HCT116 (cell line): ENCODE measurements around the gene IL10RB. TPM values are rescaled to one million over a fixed set of nuclear protein-coding genes. Genes with fewer than 3 reads are reported as not detected.

ENCODE experiments used
- ATAC-seq: fragments of 200-7000 bp; cut with Tn5 transposase; 2 replicates; pipeline ENCODE4 v1.9.1; 2020; ENCODE audit warnings: mild to moderate bottlenecking, moderate library complexity
- BruUV-seq: library from RNA; stranded (reverse); fragments of 400-500 nt; replicated peaks from 2 replicates; lab custom pipeline; 2021; lab: Mats Ljungman, UMichigan
- CTCF ChIA-PET: fragments of 300-600 bp; sonication (Branson Sonifier 250); formaldehyde crosslinking; loops from one replicate; lab custom pipeline; 2021; ENCODE audit warnings: antibody characterized with exemption; lab: Charles Lee
- POLR2A ChIA-PET: fragments of 300-600, 350-600 bp; sonication (Branson Sonifier 250); formaldehyde crosslinking; loops from one replicate; lab custom pipeline; 2021; ENCODE audit warnings: antibody characterized with exemption; lab: Charles Lee
- RAD21 ChIA-PET, 2 experiments: fragments of 300-600 bp; sonication (Branson Sonifier 250); formaldehyde crosslinking; loops; one replicate each; lab custom pipeline; 2023; ENCODE audit warnings: low total read pairs in 2 of 2; ENCODE audit not compliant: uncharacterized antibody in 2 of 2, unreplicated experiment in 2 of 2, low non-redundant PET in 1 of 2; lab: Charles Lee
- DNase-seq: peaks from one replicate; pipeline ENCODE4 v3.0.0-alpha.2; 2010; ENCODE audit warnings: low read depth, low spot score
- H2AFZ ChIP-seq: fragments of 200-600 bp; shearing (Covaris generic), sonication (generic); 2 replicates; pipeline ENCODE4 v1.6.1; 2017; ENCODE audit warnings: low read depth, mixed run types, mixed read lengths, antibody characterized with exemption, low read length; ENCODE audit not compliant: poor library complexity, severe bottlenecking
- H3K27ac ChIP-seq: 2 replicates; pipeline ENCODE4 v1.5.1; 2012; ENCODE audit warnings: low read depth, low read length
- H3K27me3 ChIP-seq: fragments of 200-600 bp; sonication (generic); 2 replicates; pipeline ENCODE4 v1.6.1; 2016; ENCODE audit warnings: mixed run types, low read length, mixed read lengths; ENCODE audit not compliant: insufficient read depth
- H3K36me3 ChIP-seq, 2 experiments: fragments of 200-500 bp in 1 of 2; fragments of 200-600 bp in 1 of 2; sonication (Bioruptor generic) in 1 of 2; sonication (generic) in 1 of 2; 2 replicates each; pipeline versions ENCODE4 v1.5.1 to v1.6.1; 2014 to 2016; ENCODE audit warnings: low read length in 2 of 2, inconsistent platforms in 1 of 2, mixed read lengths in 1 of 2, mixed run types in 1 of 2; ENCODE audit not compliant: insufficient read depth in 2 of 2, control insufficient read depth in 1 of 2
- H3K4me1 ChIP-seq, 2 experiments: fragments of 200-600 bp in 1 of 2; sonication (generic) in 1 of 2; 2 replicates each; pipeline versions ENCODE4 v1.5.1 to v1.6.1; 2012 to 2017; ENCODE audit warnings: low read length in 2 of 2, inconsistent platforms in 1 of 2, mild to moderate bottlenecking in 1 of 2, mixed read lengths in 1 of 2, mixed run types in 1 of 2, moderate library complexity in 1 of 2; ENCODE audit not compliant: insufficient read depth in 2 of 2, control insufficient read depth in 1 of 2
- H3K4me2 ChIP-seq: fragments of 200-600 bp; sonication (generic); 2 replicates; pipeline ENCODE4 v1.6.1; 2017; ENCODE audit warnings: mixed run types, low read length, mixed read lengths
- H3K4me3 ChIP-seq, 2 experiments: fragments of 200-600 bp in 1 of 2; sonication (generic) in 1 of 2; replicated peaks in 1 of 2; 2 replicates each; pipeline ENCODE4 v1.5.1; 2011 to 2016; ENCODE audit warnings: low read length in 2 of 2, control low read depth in 1 of 2, low read depth in 1 of 2, mild to moderate bottlenecking in 1 of 2, mixed read lengths in 1 of 2, mixed run types in 1 of 2
- H3K79me2 ChIP-seq: fragments of 200-600 bp; sonication (generic); 2 replicates; pipeline ENCODE4 v1.6.1; 2017; ENCODE audit warnings: mild to moderate bottlenecking, mixed run types, low read length, moderate library complexity, mixed read lengths; ENCODE audit not compliant: insufficient read depth
- H3K9ac ChIP-seq: fragments of 200-600 bp; sonication (generic); 2 replicates; pipeline ENCODE4 v1.6.1; 2016; ENCODE audit warnings: low read length, mixed read lengths
- H3K9me2 ChIP-seq: fragments of 200-600 bp; sonication (generic), shearing (Covaris generic); 2 replicates; pipeline ENCODE4 v1.6.1; 2017; ENCODE audit warnings: mixed run types, mild to moderate bottlenecking, moderate library complexity; ENCODE audit not compliant: insufficient read depth
- H3K9me3 ChIP-seq, 2 experiments: fragments of 200-500 bp in 1 of 2; fragments of 200-600 bp in 1 of 2; sonication (Bioruptor generic) in 1 of 2; sonication (generic) in 1 of 2; 2 replicates each; pipeline ENCODE4 v1.6.1; 2014 to 2017; ENCODE audit warnings: low read length in 2 of 2, mixed read lengths in 2 of 2, inconsistent platforms in 1 of 2, low read depth in 1 of 2, mild to moderate bottlenecking in 1 of 2, mixed run types in 1 of 2, moderate library complexity in 1 of 2; ENCODE audit not compliant: control insufficient read depth in 1 of 2, insufficient read depth in 1 of 2
- H4K20me1 ChIP-seq: fragments of 200-600 bp; sonication (generic), shearing (Covaris generic); 2 replicates; pipeline ENCODE4 v1.6.1; 2017; ENCODE audit warnings: mixed run types, mild to moderate bottlenecking, moderate library complexity; ENCODE audit not compliant: insufficient read depth
- CBX3 ChIP-seq: IDR thresholded peaks from 2 replicates; pipeline ENCODE4 v1.6.1; 2012; ENCODE audit warnings: low read depth
- CEBPB ChIP-seq: IDR thresholded peaks from 2 replicates; pipeline ENCODE4 v1.6.1; 2012; ENCODE audit warnings: low read depth
- EGR1 ChIP-seq: IDR thresholded peaks from 2 replicates; pipeline ENCODE4 v1.6.1; 2012; ENCODE audit warnings: low read depth
- ELF1 ChIP-seq: IDR thresholded peaks from 2 replicates; pipeline ENCODE4 v1.6.1; 2012; ENCODE audit warnings: low read depth, borderline replicate concordance
- EZH2 ChIP-seq: fragments of 200-600 bp; sonication (generic); IDR thresholded peaks from 2 replicates; pipeline ENCODE4 v1.6.1; 2017; ENCODE audit warnings: antibody characterized with exemption, mixed run types
- EZH2phosphoT487 ChIP-seq: fragments of 200-600 bp; IDR thresholded peaks from 2 replicates; pipeline ENCODE4 v1.6.1; 2018; ENCODE audit warnings: antibody characterized with exemption, borderline replicate concordance
- FOSL1 ChIP-seq: IDR thresholded peaks from 2 replicates; pipeline ENCODE4 v1.6.1; 2012; ENCODE audit warnings: low read depth
- POLR2A ChIP-seq: IDR thresholded peaks from 2 replicates; pipeline ENCODE4 v1.7.0; 2011; ENCODE audit warnings: borderline replicate concordance; ENCODE audit not compliant: insufficient read depth, insufficient read length; ENCODE audit errors: extremely low read depth
- POLR2AphosphoS5 ChIP-seq: IDR thresholded peaks from 2 replicates; pipeline ENCODE4 v1.6.1; 2011; ENCODE audit warnings: mild to moderate bottlenecking, low read depth, low read length, moderate library complexity
- SP1 ChIP-seq: IDR thresholded peaks from 2 replicates; pipeline ENCODE4 v1.6.1; 2012; ENCODE audit warnings: low read depth
- SRF ChIP-seq: IDR thresholded peaks from 2 replicates; pipeline ENCODE4 v1.6.1; 2012; ENCODE audit warnings: low read depth
- TCF7L2 ChIP-seq: IDR thresholded peaks from 2 replicates; pipeline ENCODE4 v1.7.0; 2011; ENCODE audit warnings: borderline replicate concordance, inconsistent platforms; ENCODE audit not compliant: insufficient read depth, insufficient read length; ENCODE audit errors: extremely low read depth
- ZFX ChIP-seq: fragments of 450-650 bp; IDR thresholded peaks from 2 replicates; pipeline ENCODE4 v1.6.1; 2017
- ZNF274 ChIP-seq: fragments of 200-500 bp; sonication (Bioruptor generic); IDR thresholded peaks from 2 replicates; pipeline ENCODE4 v1.6.1; 2014; ENCODE audit warnings: mild to moderate bottlenecking, low read depth, low read length, inconsistent platforms
- intact Hi-C: fragments of 100-400 bp; cut with micrococcal nuclease; formaldehyde crosslinking; loops from 2 replicates; pipeline ENCODE4 v1.10.0; 2022
- total RNA-seq: library from RNA; stranded (reverse); gene quantifications from one replicate; pipeline ENCODE4 v1.2.1, GENCODE V29; 2021; ENCODE audit not compliant: unreplicated experiment
- TF ChIP-seq, protein P1 (sequence below), 3 experiments: fragments of 200-600 bp in 1 of 3; sonication (generic) in 1 of 3; IDR thresholded peaks in 2 of 3; conservative IDR thresholded peaks in 1 of 3; 2 replicates each; pipeline ENCODE4 v1.5.1; 2012 to 2017; ENCODE audit warnings: low read depth in 2 of 3, low read length in 2 of 3, antibody characterized with exemption in 1 of 3, borderline replicate concordance in 1 of 3, control low read depth in 1 of 3, mild to moderate bottlenecking in 1 of 3, mixed read lengths in 1 of 3, mixed run types in 1 of 3, moderate library complexity in 1 of 3; ENCODE audit not compliant: insufficient read depth in 1 of 3
- TF ChIP-seq, protein P2 (sequence below): IDR thresholded peaks from 2 replicates; pipeline ENCODE4 v1.6.1; 2011; ENCODE audit warnings: mild to moderate bottlenecking, low read length, moderate library complexity; ENCODE audit not compliant: insufficient replicate concordance; ENCODE audit errors: extremely low read depth
- TF ChIP-seq, protein P3 (sequence below): IDR thresholded peaks from 2 replicates; pipeline ENCODE4 v1.6.1; 2012
- TF ChIP-seq, protein P4 (sequence below): IDR thresholded peaks from 2 replicates; pipeline ENCODE4 v1.6.1; 2012; ENCODE audit warnings: low read depth
- TF ChIP-seq, protein P5 (sequence below): IDR thresholded peaks from 2 replicates; pipeline ENCODE4 v1.6.1; 2012

The IL10RB gene
- total RNA-seq, 1 experiment from 2014 or later = 13.7 TPM

DNA sequence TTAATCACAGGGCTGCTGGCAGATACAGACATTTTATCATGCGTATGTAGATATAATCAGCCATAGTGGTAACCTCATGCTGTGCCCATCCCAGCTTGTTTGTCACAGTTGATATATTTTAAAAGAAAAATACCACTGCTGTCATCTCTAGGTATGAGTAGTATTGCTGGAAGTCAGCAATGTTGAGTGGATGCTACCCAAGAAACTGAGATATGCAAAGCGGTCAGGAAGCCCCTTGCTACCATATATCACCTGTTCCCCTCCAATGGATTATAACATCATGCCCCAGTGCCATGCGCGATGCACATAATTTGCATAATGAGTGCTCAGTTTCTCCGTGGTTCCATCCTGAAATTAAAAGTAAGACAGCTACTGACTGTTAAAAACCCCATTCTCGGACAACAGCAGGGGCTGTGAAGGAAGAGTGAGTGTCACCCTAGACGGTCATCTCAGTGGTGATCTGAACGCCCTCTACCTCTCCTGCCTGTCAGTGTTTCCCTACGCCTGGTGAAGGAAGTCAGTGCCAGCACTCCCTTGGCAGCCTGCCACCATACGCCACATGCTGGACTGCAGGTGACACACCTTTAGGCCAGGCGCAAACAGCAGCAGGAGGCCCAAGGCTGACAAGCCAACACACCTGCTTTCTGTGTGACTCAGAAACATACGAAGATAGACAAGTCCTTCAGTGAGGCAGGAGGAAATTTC lies 2.7 kb downstream of the IL10RB start:
- Histone ChIP-seq H4K20me1 (0 out of 2 replicates have a peak, but pooled peaks cover 4% of the 10 kb centered on the region), H3K36me3 (no peaks in the 10 kb centered on the region), H3K9me2 (no peaks in the 10 kb centered on the region), H3K27me3 (no peaks in the 10 kb centered on the region), H3K4me3 (no peak overlapping the region), H3K4me2 (peak overlapping the region; percentile 28), H3K27ac (no peak overlapping the region), H2AFZ (no peak overlapping the region), H3K4me1 (peaks cover 15 to 34% of the 10 kb centered on the region in 2 experiments), H3K9me3 (no peaks in the 10 kb centered on the region), H3K79me2 (no peaks in the 10 kb centered on the region), H3K9ac (no peak overlapping the region)
- RAD21 ChIA-PET = no interaction called here
- POLR2A ChIA-PET = no interaction called here
- ATAC-seq = peak; percentile 76
- peak; percentile 90 for DNase-seq
- no TSS peak for BruUV-seq
- intact Hi-C loops = no loop called here
- CTCF ChIA-PET = interaction anchor here (0.7 kb wide), 1 partner anchor 139 kb away, joined by 4 read pairs; no protein-coding TSS in a partner anchor
- no peak for TF ChIP-seq TCF7L2
- TF ChIP-seq POLR2A = no peak
- peak; percentile 40; the same call in 1 of the 2 replicates for TF ChIP-seq CEBPB
- no peak for TF ChIP-seq EGR1
- TF ChIP-seq ELF1 = no peak
- TF ChIP-seq, protein P1, sequence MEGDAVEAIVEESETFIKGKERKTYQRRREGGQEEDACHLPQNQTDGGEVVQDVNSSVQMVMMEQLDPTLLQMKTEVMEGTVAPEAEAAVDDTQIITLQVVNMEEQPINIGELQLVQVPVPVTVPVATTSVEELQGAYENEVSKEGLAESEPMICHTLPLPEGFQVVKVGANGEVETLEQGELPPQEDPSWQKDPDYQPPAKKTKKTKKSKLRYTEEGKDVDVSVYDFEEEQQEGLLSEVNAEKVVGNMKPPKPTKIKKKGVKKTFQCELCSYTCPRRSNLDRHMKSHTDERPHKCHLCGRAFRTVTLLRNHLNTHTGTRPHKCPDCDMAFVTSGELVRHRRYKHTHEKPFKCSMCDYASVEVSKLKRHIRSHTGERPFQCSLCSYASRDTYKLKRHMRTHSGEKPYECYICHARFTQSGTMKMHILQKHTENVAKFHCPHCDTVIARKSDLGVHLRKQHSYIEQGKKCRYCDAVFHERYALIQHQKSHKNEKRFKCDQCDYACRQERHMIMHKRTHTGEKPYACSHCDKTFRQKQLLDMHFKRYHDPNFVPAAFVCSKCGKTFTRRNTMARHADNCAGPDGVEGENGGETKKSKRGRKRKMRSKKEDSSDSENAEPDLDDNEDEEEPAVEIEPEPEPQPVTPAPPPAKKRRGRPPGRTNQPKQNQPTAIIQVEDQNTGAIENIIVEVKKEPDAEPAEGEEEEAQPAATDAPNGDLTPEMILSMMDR (IDR thresholded peaks at IDR 0.05 in 2 of 3, conservative IDR thresholded peaks at IDR 0.05 in 1 of 3; ENCODE audit: borderline replicate concordance in 1 of 3, insufficient read depth in 1 of 3, low read depth in 2 of 3, low read length in 2 of 3) = peak in 2 of 3 experiments; percentile 21 to 27; a peak in 1 of 6 replicates
- no peak for TF ChIP-seq SRF
- TF ChIP-seq POLR2AphosphoS5 = peak; percentile 71
- TF ChIP-seq, protein P2, sequence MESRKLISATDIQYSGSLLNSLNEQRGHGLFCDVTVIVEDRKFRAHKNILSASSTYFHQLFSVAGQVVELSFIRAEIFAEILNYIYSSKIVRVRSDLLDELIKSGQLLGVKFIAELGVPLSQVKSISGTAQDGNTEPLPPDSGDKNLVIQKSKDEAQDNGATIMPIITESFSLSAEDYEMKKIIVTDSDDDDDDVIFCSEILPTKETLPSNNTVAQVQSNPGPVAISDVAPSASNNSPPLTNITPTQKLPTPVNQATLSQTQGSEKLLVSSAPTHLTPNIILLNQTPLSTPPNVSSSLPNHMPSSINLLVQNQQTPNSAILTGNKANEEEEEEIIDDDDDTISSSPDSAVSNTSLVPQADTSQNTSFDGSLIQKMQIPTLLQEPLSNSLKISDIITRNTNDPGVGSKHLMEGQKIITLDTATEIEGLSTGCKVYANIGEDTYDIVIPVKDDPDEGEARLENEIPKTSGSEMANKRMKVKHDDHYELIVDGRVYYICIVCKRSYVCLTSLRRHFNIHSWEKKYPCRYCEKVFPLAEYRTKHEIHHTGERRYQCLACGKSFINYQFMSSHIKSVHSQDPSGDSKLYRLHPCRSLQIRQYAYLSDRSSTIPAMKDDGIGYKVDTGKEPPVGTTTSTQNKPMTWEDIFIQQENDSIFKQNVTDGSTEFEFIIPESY = no peak
- TF ChIP-seq SP1 = peak; percentile 74; the same call in 1 of the 2 replicates
- peak; percentile 31; the same call in 1 of the 2 replicates for TF ChIP-seq FOSL1
- TF ChIP-seq, protein P3, sequence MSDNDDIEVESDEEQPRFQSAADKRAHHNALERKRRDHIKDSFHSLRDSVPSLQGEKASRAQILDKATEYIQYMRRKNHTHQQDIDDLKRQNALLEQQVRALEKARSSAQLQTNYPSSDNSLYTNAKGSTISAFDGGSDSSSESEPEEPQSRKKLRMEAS = peak; percentile 98
- no peak for TF ChIP-seq EZH2phosphoT487
- TF ChIP-seq CBX3 = peak; percentile 96
- TF ChIP-seq ZFX = no peak
- TF ChIP-seq EZH2 = no peak
- TF ChIP-seq, protein P4, sequence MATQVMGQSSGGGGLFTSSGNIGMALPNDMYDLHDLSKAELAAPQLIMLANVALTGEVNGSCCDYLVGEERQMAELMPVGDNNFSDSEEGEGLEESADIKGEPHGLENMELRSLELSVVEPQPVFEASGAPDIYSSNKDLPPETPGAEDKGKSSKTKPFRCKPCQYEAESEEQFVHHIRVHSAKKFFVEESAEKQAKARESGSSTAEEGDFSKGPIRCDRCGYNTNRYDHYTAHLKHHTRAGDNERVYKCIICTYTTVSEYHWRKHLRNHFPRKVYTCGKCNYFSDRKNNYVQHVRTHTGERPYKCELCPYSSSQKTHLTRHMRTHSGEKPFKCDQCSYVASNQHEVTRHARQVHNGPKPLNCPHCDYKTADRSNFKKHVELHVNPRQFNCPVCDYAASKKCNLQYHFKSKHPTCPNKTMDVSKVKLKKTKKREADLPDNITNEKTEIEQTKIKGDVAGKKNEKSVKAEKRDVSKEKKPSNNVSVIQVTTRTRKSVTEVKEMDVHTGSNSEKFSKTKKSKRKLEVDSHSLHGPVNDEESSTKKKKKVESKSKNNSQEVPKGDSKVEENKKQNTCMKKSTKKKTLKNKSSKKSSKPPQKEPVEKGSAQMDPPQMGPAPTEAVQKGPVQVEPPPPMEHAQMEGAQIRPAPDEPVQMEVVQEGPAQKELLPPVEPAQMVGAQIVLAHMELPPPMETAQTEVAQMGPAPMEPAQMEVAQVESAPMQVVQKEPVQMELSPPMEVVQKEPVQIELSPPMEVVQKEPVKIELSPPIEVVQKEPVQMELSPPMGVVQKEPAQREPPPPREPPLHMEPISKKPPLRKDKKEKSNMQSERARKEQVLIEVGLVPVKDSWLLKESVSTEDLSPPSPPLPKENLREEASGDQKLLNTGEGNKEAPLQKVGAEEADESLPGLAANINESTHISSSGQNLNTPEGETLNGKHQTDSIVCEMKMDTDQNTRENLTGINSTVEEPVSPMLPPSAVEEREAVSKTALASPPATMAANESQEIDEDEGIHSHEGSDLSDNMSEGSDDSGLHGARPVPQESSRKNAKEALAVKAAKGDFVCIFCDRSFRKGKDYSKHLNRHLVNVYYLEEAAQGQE = no peak
- TF ChIP-seq, protein P5, sequence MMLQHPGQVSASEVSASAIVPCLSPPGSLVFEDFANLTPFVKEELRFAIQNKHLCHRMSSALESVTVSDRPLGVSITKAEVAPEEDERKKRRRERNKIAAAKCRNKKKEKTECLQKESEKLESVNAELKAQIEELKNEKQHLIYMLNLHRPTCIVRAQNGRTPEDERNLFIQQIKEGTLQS = no peak
- TF ChIP-seq ZNF274 = no peak
